ENCODE measurements around the gene ZBTB16.

DNA sequence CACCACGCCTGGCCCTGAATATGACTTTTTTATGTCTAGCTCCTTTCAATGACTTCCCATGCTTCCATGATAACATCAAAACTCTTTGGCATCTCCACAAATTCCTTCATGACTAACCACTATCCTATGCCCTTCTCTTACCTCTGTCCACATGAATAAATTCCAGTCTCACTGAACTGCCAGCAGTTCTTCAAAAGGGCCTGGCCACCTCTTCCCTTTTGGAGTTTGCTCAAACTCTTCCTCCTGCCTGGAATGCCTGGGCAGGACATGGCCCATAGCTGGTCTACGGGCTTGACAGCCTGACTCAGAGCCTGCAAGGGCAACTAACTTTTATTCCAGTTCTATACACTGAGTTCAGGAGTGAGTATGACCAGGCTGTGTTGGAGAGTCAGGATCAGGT is 41.8 kb upstream of the ZBTB16 start:
- TF ChIP-seq BHLHE40 (IDR thresholded peaks at IDR 0.05; ENCODE audit: low read depth, low read length), result no peak
- TF ChIP-seq, protein P1, sequence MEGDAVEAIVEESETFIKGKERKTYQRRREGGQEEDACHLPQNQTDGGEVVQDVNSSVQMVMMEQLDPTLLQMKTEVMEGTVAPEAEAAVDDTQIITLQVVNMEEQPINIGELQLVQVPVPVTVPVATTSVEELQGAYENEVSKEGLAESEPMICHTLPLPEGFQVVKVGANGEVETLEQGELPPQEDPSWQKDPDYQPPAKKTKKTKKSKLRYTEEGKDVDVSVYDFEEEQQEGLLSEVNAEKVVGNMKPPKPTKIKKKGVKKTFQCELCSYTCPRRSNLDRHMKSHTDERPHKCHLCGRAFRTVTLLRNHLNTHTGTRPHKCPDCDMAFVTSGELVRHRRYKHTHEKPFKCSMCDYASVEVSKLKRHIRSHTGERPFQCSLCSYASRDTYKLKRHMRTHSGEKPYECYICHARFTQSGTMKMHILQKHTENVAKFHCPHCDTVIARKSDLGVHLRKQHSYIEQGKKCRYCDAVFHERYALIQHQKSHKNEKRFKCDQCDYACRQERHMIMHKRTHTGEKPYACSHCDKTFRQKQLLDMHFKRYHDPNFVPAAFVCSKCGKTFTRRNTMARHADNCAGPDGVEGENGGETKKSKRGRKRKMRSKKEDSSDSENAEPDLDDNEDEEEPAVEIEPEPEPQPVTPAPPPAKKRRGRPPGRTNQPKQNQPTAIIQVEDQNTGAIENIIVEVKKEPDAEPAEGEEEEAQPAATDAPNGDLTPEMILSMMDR (conservative IDR thresholded peaks at IDR 0.05; ENCODE audit: low read depth, low read length), result no peak
- no peak for TF ChIP-seq RAD21 (IDR thresholded peaks at IDR 0.05; ENCODE audit: low read length)
- TF ChIP-seq POLR2A (IDR thresholded peaks at IDR 0.05; ENCODE audit: low read depth, low read length), result no peak
- TF ChIP-seq MAFK (IDR thresholded peaks at IDR 0.05; ENCODE audit: low read depth, low read length), result no peak
- no peak for TF ChIP-seq SMC3 (IDR thresholded peaks at IDR 0.05; ENCODE audit: low read depth, low read length)
- no peak for TF ChIP-seq RFX5 (IDR thresholded peaks at IDR 0.05; ENCODE audit: low read depth, low read length)
- no peak for TF ChIP-seq FOS (IDR thresholded peaks at IDR 0.05; ENCODE audit: low read depth, low read length)
- TF ChIP-seq, protein P2, sequence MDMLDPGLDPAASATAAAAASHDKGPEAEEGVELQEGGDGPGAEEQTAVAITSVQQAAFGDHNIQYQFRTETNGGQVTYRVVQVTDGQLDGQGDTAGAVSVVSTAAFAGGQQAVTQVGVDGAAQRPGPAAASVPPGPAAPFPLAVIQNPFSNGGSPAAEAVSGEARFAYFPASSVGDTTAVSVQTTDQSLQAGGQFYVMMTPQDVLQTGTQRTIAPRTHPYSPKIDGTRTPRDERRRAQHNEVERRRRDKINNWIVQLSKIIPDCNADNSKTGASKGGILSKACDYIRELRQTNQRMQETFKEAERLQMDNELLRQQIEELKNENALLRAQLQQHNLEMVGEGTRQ (IDR thresholded peaks at IDR 0.05; ENCODE audit: low read depth, low read length), result no peak
- no peak for TF ChIP-seq MAZ (IDR thresholded peaks at IDR 0.05; ENCODE audit: borderline replicate concordance, low read depth, low read length)
- TF ChIP-seq, protein P3, sequence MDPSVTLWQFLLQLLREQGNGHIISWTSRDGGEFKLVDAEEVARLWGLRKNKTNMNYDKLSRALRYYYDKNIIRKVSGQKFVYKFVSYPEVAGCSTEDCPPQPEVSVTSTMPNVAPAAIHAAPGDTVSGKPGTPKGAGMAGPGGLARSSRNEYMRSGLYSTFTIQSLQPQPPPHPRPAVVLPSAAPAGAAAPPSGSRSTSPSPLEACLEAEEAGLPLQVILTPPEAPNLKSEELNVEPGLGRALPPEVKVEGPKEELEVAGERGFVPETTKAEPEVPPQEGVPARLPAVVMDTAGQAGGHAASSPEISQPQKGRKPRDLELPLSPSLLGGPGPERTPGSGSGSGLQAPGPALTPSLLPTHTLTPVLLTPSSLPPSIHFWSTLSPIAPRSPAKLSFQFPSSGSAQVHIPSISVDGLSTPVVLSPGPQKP (IDR thresholded peaks at IDR 0.05; ENCODE audit: borderline replicate concordance, low read depth, low read length), result no peak

All from IMR-90 (cell line).